Mucosa of gallbladder (tissue), 1 donor: Measurements from ENCODE around the gene ZPBP. TPM values are rescaled to one million over a fixed set of nuclear protein-coding genes. Genes with fewer than 3 reads are reported as not detected.

Experiments used
- DNase-seq: peaks from one replicate; pipeline ENCODE4 v3.0.0-alpha.2; 2020; ENCODE audit warnings: low spot score
- total RNA-seq: library from RNA; stranded (reverse); gene quantifications from one replicate; pipeline ENCODE4 v1.2.1, GENCODE V29; 2021
- donor health status: DM: no; HTN: no; CAD: no.

Gene ZPBP, protein sequence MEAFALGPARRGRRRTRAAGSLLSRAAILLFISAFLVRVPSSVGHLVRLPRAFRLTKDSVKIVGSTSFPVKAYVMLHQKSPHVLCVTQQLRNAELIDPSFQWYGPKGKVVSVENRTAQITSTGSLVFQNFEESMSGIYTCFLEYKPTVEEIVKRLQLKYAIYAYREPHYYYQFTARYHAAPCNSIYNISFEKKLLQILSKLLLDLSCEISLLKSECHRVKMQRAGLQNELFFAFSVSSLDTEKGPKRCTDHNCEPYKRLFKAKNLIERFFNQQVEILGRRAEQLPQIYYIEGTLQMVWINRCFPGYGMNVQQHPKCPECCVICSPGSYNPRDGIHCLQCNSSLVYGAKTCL
- not detected for total RNA-seq

DNA sequence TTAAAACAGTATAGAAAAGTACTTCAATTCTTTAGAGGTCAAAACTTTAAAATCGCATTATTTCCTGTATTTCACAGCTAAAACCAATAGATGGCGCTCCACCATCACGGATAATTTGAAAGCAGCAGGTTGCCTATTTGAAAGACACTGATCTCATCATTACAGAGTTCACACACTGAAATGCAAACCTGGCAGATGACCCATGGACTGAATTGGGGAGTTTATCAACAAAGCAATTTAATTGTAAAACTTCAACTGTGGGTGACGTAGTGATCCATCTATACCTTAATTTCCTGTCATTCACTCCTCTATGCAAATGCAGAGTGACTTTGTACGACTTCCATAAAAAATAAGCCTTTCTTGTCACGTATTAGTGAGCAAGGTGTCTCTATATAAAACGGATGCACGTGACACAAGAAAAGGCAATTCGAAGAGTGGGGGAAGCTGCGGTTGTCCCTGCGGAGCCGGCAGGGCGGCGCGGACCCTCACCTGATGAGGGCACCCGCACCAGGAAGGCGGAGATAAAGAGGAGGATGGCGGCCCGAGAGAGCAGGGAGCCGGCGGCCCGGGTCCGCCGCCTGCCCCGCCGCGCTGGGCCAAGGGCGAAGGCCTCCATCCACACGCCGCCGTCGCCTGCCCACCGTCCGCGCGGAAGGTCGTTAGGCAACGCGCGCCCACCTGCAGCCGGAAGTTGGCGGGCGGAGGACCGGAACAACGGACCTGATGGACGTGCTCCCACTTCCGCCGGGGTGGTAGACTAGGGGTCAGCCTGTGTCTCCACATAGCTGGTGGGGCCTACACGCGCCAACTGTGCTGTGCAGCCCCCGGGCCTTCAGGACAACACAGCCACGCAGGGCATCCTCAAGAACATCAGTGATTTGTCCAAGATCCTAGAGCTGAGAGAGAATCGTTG, at the start of gene ZPBP:
ZPBP (minus strand) TSS at position 668 of the 913 bp plus-strand sequence; CDS start at position 616, 52 bp downstream.
- peak; percentile 31 for DNase-seq

- DNase-seq, result no peak
Observed at GRCh38 chr7:50142425-50143017, 49.5 kb upstream of the ZPBP start.

DNA sequence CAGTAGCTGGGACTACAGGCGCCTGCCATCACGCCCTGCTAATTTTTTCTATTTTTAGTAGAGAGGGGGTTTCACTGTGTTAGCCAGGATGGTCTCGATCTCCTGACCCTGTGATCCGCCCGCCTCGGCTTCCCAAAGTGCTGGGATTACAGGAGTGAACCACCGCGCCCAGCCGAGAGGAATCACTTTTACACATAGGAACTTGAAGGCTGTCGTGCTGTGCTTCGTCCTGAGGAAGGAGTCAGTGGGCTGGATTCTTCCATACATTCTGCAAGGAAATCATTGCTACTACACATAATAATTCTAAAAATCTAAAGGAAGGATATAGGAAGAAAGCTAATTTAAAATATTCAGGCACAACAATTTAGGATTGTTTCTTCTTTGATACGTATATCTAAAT, 48.8 kb upstream of the ZPBP start:
- no peak for DNase-seq

DNA sequence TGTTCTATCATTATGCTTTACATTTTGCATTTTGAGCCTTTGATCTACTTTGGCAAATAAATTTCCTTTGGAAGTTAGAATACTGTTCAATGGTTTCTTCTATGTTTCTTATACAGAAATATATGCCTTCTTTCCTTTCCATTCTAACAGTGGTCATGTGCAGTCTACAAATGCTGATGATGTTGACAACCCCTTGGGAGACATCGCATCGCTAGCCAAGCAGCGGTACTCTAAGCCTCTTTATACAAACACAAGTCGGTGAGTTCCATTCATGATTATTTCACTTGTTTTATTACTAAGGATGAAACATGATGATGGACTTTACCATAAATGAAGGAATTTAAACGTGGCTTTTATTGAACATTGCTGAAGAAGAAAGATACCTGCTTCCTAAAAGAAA, 48.1 kb upstream of the ZPBP start:
- DNase-seq, result no peak

DNA sequence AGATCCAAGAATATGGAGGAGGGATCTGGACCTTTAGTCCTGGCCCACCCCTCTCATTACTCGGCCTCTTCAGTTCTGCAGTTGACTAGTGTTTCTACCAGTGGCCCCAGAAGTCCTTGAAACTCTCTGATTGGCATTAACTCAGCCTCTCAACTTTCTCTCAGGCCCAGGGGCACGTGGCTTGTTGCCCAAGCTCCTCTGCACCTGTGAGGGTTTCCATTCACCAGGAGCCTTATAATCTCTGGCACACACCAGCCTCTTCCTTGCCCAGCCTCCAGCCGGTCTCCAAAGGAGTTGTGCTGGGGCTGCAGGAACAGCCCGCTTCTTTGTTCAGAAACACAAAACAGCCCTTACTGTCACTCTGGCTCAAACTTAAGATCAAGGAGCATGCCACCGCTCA, 47.6 kb upstream of the ZPBP start:
- no peak for DNase-seq

DNA sequence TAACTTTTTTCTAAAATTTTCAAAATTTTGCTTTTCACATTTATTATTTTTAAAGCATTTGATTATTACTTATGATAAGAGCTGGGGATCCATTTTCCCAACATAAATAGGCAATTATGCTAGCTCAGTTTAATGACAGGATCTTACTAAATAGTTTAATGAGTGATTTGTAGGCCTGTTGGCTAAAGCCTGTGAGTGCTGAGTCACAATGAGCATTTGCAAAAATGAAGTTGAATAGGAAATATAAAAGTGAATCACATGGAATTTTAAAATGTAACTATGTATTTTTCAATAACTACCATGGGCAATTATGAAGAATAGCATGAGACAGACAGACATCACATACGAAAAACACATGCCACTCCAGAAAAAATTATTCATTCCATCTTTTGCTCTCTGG, 45.1 kb upstream of the ZPBP start:
- no peak for DNase-seq

DNA sequence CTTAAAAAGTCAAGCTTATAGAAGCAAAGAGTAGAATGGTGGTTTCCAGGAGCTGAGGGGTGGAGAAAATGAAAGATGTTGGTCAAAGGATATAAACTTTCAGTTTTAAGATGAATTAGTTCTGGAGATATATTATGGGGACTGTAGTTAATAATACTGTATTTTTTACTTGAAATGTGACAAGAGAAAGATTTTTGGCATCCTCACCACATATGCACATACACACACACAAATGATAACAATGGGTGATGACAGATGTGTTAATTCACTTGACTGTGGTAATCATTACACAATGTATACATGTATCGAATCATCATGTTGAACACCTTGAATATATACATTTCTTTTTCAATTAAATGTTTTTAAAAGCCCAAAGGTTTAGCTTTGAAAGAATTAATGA, 32.7 kb upstream of the ZPBP start:
- no peak for DNase-seq

DNA sequence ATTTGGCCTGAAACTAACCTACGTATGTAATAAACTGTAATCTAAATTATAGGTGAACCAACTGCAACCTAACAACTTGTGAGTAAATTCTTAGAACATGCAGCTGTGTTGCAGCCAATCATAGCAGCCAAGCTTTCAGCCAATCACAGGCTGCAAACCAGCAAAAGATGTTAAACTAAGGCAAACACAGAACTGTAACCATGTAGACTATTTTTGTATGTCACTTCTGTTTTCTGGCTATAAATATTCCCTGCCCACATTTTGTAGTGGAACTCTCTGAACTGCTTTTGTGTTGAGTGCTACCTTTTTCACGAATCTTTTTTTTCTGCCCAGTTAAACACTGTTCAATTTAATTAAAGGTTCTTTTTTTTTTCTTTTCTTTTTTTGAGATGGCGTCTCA, 28.2 kb upstream of the ZPBP start:
- no peak for DNase-seq

DNA sequence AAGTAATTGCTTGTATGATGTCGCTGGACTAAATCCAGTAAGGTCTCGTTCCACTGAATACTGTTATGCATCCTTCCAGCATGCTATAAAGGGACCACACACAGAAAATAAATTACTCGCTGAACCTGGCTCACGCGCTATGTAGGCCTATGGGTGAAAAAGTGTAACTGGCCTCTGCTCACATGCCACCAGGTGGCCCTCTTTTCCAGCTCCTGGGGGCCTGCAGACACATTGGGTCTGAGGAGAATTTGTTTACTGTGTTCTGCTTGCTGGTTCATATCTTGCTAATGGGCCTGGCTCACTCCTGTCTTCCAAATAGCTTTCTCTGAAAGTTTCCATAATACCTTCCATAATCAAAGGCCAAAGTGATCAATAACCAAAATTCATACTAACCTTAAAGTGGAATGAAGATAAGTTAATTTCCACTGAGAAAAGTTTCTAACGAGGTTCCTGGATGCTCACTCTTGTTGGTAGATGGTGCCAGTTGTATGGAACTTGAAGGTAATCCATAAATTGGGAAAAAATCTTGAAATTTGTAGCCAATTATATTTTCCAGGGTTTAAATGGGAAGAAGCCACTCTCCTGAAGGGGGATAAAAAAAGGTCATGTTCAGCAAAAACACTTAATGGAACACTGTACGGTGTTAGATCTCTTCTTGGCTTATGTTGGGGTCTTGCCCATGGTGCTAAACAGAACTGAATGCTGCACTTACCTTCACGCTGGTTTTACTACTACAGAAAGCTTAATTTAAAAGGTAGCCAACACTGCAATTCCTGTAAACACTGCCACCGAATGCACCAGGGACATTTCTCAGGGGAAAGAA, 27.0 kb upstream of the ZPBP start:
- DNase-seq, result no peak

- DNase-seq, result no peak
Observed at GRCh38 chr7:50112250-50112649, 19.2 kb upstream of the ZPBP start.

DNA sequence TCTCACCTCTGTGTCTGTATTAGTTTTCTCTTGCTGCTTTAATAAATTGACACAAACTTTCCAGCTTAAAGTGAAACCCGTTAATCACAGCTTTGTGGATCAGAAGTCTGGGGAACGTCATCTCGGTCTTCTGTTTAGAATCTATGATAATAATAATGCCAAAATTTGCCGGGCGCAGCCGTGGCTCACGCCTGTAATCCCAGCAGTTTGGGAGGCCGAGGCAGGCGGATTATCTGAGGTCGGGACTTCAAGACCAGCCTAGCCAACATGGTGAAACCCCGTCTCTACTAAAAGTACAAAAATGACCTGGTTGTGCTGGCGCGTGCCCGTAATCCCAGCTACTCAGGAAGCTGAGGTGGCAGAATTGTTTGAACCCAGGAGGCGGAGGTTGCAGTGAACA, 8.8 kb upstream of the ZPBP start:
- DNase-seq, result no peak

DNA sequence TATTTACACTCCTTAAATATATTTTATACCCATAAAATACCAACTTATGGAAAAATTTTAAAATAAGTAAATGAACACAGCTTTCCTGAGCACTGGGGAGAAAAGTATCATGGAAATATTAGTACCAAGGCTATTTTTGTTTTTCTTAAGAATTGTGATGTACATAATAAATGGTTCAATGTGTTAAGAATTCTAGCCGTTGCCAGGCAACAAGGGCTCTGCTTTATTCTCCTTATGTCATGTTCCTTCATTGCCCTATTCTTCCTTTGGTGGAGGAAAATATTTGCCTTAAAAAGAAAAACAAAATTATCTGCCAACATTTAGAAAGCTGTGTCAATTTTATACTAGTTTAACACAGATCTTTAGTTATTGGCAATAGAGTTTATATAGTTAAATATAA, 2.6 kb upstream of the ZPBP start:
- DNase-seq, result no peak

DNA sequence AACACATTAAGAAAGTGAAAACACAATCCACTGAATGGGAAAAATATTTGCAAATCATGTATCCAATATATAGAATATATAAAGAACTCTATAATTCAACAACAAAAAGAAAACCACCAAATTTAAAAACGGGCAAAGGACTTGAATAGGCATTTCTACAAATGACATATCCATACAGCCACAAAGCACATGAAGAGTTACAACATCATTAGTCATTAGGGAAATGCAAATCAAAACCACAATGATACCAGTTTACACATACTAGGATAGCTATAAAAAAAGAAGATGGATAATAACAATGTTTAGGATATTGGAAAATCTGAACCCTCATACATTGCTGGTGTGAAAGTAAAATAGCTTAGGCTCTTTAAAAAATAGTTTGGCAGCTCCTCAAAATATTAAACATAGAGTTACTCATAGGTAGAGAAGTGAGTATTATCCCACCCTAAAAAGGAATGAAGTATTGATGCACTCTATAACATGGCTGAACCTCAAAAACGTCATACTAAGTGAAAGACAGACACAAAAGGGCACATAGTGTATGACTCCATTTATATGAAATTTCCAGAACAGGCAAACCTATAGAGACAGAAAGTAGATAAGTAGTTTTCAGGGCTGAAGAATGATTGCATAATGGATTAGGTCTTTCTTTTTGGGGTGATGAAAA, 4.5 kb downstream of the ZPBP start:
- no peak for DNase-seq

DNA sequence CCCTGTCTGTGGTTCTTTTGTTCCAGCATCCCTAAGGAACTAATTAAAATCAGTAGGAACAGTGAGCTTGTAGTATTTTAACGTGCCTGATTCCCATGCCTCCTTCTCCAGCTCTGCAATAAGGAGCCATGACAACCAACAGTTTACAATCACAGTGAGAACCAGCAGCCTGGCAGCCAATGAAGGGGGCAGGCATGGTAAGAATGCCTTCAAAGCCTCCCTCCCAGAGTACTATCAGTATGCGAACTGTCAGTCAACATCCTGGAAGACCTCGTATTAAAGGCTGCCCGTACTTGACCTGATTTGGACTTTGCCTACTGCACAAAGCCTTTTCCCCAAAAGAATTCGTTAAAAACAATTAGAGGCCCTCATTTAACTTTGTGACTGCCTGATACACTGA, 7.7 kb downstream of the ZPBP start:
- DNase-seq, result no peak

- DNase-seq, result no peak
Observed at GRCh38 chr7:50073093-50073492, 20.0 kb downstream of the ZPBP start.

GRCh38 chr7:50069613-50070012, 23.4 kb downstream of the ZPBP start:
- DNase-seq, result no peak

GRCh38 chr7:50068850-50069551, 24.0 kb downstream of the ZPBP start:
- peak; percentile 48 for DNase-seq

DNA sequence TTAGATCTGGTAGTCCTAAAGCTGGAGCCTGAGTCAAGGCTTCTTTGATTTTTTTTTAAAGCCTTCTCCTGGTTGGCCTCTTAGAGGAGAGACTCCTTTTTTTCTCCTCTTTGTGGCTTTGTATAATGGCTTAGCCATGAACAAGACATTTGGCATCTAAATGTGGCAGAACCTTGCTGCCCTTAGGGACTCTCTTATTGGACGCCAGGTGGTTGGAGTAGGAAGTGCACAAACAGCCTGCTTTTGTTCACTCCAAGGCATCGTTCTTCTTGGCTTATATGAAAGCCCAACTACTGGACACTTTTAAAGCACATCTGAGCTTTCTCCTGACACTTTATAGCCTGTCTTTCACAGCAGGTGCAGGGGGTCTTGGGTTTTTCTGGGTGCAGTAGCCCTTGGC, 25.0 kb downstream of the ZPBP start:
- no peak for DNase-seq

DNA sequence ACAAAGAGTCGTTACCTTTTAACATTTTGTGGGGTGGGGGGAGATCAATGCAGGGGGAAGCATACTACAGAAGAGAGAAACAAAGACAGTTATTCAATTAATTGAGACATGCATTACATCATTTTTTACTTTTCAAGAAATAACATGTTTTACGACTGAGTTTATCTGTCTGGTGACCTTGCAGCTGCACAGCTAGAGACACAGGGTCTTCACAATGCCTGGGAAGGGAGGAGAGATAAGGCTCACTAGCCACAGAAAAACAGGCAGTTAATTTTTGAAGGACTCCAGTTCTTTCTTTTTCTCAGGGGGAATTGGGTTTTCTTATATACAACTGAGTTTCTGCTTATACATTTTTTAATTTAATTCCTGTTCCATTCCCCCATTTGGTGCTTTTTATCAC, 30.1 kb downstream of the ZPBP start:
- no peak for DNase-seq

DNA sequence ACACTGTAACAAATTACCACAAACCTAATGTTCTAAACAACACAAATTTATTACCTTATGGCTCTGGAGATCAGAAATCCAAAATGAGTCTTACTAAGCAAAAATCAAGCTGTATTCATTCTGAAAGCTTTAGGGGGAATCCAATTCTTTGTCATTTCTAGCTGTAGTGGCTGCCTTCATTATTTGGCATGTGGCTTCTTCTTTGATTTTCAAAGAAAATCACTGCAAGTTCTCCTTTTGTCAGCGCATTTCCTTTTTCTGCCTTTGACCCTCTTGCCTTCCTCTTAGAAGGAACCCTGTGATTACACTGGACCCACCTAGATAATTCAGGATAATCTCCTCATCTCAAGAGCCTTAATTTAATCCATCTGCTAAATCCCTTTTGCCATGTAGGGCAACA, 36.9 kb downstream of the ZPBP start:
- DNase-seq, result no peak

DNA sequence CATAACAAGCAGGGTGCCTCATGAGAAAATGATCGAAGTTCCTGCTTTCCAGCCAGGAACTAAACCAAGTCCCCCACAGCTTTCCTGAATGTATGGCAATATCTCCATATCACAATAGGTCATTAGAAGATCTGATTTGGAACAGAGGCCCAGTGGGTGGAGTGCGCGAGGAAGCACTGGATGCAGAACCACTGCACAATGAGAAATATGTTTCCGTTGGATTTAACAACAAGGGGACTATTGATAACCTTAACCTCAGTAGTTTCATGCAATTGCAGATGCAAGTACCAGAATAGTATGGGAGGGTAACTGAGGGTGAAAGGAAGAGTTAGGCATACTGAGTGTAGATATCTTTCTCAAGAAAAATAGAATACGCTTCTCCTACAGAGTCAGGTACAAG, 45.3 kb downstream of the ZPBP start:
- DNase-seq, result no peak
